Right atrium auricular region (tissue), 2 donors: Measurements from ENCODE around the gene RAB36. TPM values are rescaled to one million over a fixed set of nuclear protein-coding genes. Genes with fewer than 3 reads are reported as not detected.

ENCODE experiments used
- DNase-seq: peaks from one replicate; pipeline ENCODE4 v3.0.0-alpha.2; 2019; ENCODE audit warnings: low spot score
- H3K27ac ChIP-seq, 2 donors: fragments of 200-600 bp; sonication (generic); 1 replicate in 1 of 2; 2 replicates in 1 of 2; pipeline ENCODE4 v1.5.1; 2016 to 2019
- H3K27me3 ChIP-seq, 2 donors: fragments of 200-600 bp; sonication (generic); one replicate each; pipeline versions ENCODE4 v1.5.1 to v1.6.0; 2017 to 2019
- H3K36me3 ChIP-seq: fragments of 200-600 bp; sonication (generic); one replicate; pipeline ENCODE4 v1.5.1; 2016
- H3K4me1 ChIP-seq, 2 donors: fragments of 200-600 bp; sonication (generic); one replicate each; pipeline versions ENCODE4 v1.5.1 to v1.6.0; 2017 to 2019
- H3K4me3 ChIP-seq, 2 donors: fragments of 200-600 bp; sonication (generic); 1 replicate in 1 of 2; 2 replicates in 1 of 2; pipeline ENCODE4 v1.5.1; 2017 to 2019; ENCODE audit warnings: mild to moderate bottlenecking in 1 of 2, moderate library complexity in 1 of 2
- H3K9me3 ChIP-seq, 2 donors: fragments of 200-600 bp; sonication (generic); one replicate each; pipeline ENCODE4 v1.5.1; 2019
- total RNA-seq, 2 donors: library from RNA; depleted of rRNA; stranded (reverse); fragments of >200 nt; gene quantifications; one replicate each; pipeline ENCODE4 v1.1.0, GENCODE V29; 2016
- TF ChIP-seq, protein P1 (sequence below), 2 donors: fragments of 200-600 bp; sonication (generic); IDR thresholded peaks; one replicate each; pipeline ENCODE4 v1.5.1; 2019; ENCODE audit warnings: antibody characterized with exemption in 2 of 2

Gene RAB36
- total RNA-seq, 2 donors from 2014 or later: 0.59 to 2.0 TPM

- Histone ChIP-seq H3K27ac (no peak overlapping the region), H3K4me3 (no peak overlapping the region), H3K36me3 (no peaks in the 10 kb centered on the region), H3K27me3 (no peaks in the 10 kb centered on the region), H3K4me1 (no peaks in the 10 kb centered on the region), H3K9me3 (no peaks in the 10 kb centered on the region)
- TF ChIP-seq, protein P1, sequence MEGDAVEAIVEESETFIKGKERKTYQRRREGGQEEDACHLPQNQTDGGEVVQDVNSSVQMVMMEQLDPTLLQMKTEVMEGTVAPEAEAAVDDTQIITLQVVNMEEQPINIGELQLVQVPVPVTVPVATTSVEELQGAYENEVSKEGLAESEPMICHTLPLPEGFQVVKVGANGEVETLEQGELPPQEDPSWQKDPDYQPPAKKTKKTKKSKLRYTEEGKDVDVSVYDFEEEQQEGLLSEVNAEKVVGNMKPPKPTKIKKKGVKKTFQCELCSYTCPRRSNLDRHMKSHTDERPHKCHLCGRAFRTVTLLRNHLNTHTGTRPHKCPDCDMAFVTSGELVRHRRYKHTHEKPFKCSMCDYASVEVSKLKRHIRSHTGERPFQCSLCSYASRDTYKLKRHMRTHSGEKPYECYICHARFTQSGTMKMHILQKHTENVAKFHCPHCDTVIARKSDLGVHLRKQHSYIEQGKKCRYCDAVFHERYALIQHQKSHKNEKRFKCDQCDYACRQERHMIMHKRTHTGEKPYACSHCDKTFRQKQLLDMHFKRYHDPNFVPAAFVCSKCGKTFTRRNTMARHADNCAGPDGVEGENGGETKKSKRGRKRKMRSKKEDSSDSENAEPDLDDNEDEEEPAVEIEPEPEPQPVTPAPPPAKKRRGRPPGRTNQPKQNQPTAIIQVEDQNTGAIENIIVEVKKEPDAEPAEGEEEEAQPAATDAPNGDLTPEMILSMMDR (IDR thresholded peaks at IDR 0.05): no peak
- DNase-seq: no peak
These were observed 23.7 kb downstream of the RAB36 start for GRCh38 chr22:23169043-23169406.

- no peak overlapping the region for H3K4me3 ChIP-seq
- H3K27me3 ChIP-seq: no peaks in the 10 kb centered on the region
- DNase-seq: no peak
- TF ChIP-seq, protein P1 (IDR thresholded peaks at IDR 0.05): no peak
- peaks cover 0 to 9% of the 10 kb centered on the region in 2 donors for H3K9me3 ChIP-seq
- H3K4me1 ChIP-seq: peaks cover 0 to 21% of the 10 kb centered on the region in 2 donors
- H3K36me3 ChIP-seq: no peaks in the 10 kb centered on the region
- no peak overlapping the region for H3K27ac ChIP-seq
These were observed 30.8 kb downstream of the RAB36 start for GRCh38 chr22:23175817-23176644.

- DNase-seq: no peak
- Histone ChIP-seq H3K36me3 (no peaks in the 10 kb centered on the region), H3K27me3 (no peaks in the 10 kb centered on the region), H3K9me3 (peaks cover 0 to 9% of the 10 kb centered on the region in 2 donors), H3K27ac (no peak overlapping the region), H3K4me3 (no peak overlapping the region), H3K4me1 (peaks cover 0 to 25% of the 10 kb centered on the region in 2 donors)
- TF ChIP-seq, protein P1 (IDR thresholded peaks at IDR 0.05): no peak
These were observed 31.4 kb downstream of the RAB36 start for GRCh38 chr22:23176645-23177027.

DNA sequence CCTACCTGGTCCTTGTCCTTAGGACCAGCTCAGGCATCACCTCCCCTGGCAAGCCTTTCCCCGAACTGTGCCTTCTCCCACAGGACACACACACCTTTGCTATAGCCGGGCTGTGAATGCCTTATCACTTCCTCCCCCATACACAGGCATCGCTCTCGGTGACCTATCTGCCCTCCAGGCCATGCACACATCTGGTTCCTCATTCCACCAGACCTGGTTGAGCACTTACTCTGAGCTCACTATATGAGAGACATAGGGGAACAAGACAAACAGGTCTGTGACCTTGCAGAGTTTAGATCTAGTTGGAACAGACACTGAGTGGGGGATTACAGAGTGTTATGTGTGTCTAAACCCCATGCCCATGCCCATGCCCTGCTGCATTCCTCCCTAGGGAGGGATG is 31.9 kb downstream of the RAB36 start:
- no peak overlapping the region for H3K4me3 ChIP-seq
- DNase-seq: no peak
- peaks cover 0 to 9% of the 10 kb centered on the region in 2 donors for H3K9me3 ChIP-seq
- H3K27me3 ChIP-seq: no peaks in the 10 kb centered on the region
- H3K27ac ChIP-seq: no peak overlapping the region
- H3K36me3 ChIP-seq: no peaks in the 10 kb centered on the region
- peaks cover 0 to 30% of the 10 kb centered on the region in 2 donors for H3K4me1 ChIP-seq
- TF ChIP-seq, protein P1 (IDR thresholded peaks at IDR 0.05): no peak

DNA sequence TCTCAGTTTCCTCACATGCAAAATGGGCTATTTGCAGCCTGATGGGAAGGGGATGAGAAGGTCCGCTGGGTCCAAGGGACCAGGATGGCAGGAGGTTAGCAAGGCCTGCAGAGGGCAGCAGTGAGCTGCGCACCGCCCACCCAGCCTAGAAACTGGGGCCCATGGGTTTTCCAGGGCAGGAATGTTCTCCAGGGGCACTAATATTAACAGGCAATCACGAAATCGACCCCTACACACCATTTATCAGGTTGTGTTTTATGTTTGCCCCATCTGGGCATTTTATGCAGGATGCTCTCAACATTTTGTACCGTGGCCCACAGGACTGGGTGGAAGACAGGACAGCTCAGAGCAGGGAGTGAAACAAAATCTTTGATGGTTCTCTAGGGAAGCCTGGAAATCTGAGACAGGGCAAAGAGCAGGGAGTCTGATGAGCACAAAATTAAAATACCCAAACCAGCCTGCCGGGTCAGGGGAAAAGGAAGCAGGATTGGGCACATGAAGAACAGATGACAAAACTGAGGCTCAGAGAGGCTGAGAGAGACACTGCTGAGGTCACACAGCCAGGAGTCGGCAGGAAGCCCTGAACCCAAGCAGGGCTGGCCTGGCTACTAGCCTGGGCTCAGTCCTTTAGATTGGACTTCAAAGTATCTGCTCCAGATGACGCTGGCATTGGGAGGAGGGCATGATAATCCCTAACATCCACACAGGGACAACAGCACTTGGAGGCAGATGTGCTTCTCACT is 33.4 kb downstream of the RAB36 start:
- no peaks in the 10 kb centered on the region for H3K36me3 ChIP-seq
- H3K9me3 ChIP-seq: peaks cover 0 to 9% of the 10 kb centered on the region in 2 donors
- TF ChIP-seq, protein P1 (IDR thresholded peaks at IDR 0.05): peak; percentile 97 to 98
- peak overlapping the region; percentile 51 to 77 for H3K27ac ChIP-seq
- DNase-seq: peak; percentile 66
- no peak overlapping the region for H3K4me3 ChIP-seq
- H3K4me1 ChIP-seq: peaks cover 0 to 45% of the 10 kb centered on the region in 2 donors
- H3K27me3 ChIP-seq: no peaks in the 10 kb centered on the region
